ENCODE results near the gene FRMD4A. TPM values are rescaled to one million over a fixed set of nuclear protein-coding genes. Genes with fewer than 3 reads are reported as not detected.
A peak's percentile ranks its signal among the peaks of the same experiment; 100 is the strongest.
"Not testable (repeated sequence)": the region's sequence is repeated elsewhere in the genome, so short reads cannot be mapped to it uniquely, and the experiment has no call there.

The FRMD4A gene
- total and polyA plus RNA-seq, 10 of the 15 experiments (the other 5 are each of a cell fraction or from before 2014, with no cell fraction given): 17.8 to 75.2 (median 39.1) TPM

DNA sequence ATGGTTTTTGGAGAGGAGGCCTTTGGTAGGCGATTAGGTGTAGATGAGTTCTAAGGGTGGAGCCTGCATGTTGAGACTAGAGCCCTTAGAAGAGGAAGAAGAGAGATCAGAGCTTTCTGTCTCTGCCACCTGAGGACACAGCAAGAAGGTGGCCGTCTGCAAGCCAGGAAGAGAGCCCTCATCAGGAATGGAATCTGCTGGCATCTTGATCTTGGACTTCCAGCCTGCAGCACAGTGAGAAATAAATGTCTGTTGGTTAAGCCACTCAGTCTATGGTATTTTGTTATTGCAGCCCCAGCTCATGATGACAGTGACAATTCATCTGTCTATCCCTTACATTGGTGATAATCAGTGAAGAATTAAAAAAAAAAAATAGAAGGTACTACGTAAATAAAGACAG lies 408.8 kb downstream of the FRMD4A start (continued):
- no peak for TF ChIP-seq PAX5 (IDR thresholded peaks at IDR 0.05; ENCODE audit: borderline replicate concordance, low read depth, low read length)

- peaks cover 19% of the 10 kb centered on the region for H3K4me1 ChIP-seq (ENCODE audit: control insufficient read depth, insufficient read depth, low read length)
- CTCF ChIA-PET; H3K36me3 ChIP-seq (ENCODE audit: control insufficient read depth in 2 of 2, insufficient read depth in 2 of 2, low read length in 1 of 2); H3K9me3 ChIP-seq (replicated peaks; ENCODE audit: control insufficient read depth, insufficient read depth, low read length); H3K27ac ChIP-seq (ENCODE audit: control insufficient read depth, insufficient read depth); H3K4me3 ChIP-seq; BruUV-seq (replicated peaks); H4K20me1 ChIP-seq (ENCODE audit: control insufficient read depth, insufficient read depth); H3K4me2 ChIP-seq (ENCODE audit: control insufficient read depth, insufficient read depth); DNase-seq (ENCODE audit: low read depth, low spot score); ATAC-seq; H2AFZ ChIP-seq (ENCODE audit: control insufficient read depth, low read depth, low read length); H3K9ac ChIP-seq (ENCODE audit: control insufficient read depth, insufficient read depth, low read length); POLR2A ChIA-PET; in situ Hi-C loops (cut with MboI); FAIRE-seq; H3K27me3 ChIP-seq (replicated peaks in 1 of 2; ENCODE audit: control insufficient read depth in 2 of 2, insufficient read depth in 2 of 2, low read length in 1 of 2); H3K79me2 ChIP-seq (ENCODE audit: control insufficient read depth, insufficient read depth, low read length); RAD21 ChIA-PET (ENCODE audit: unreplicated experiment): not testable (repeated sequence)
- 60% methylated on average over 3 of the region's 3 CpGs for WGBS (ENCODE audit: insufficient coverage, insufficient replicate concordance, low lambda C conversion rate, missing lambda C conversion rate)
- SMC1A ChIA-PET (ENCODE audit: uncharacterized antibody, unreplicated experiment): interaction anchor here (0.6 kb wide), 1 partner anchor 104 kb away, joined by 3 read pairs; no protein-coding TSS in a partner anchor
- TF ChIP-seq NR2F1 (conservative IDR thresholded peaks at IDR 0.05) (0 out of 2 replicates have a peak, but pooled peaks have one; percentile 15), BHLHE40 (IDR thresholded peaks at IDR 0.05; ENCODE audit: borderline replicate concordance in 1 of 2, low read depth in 2 of 2, low read length in 1 of 2) (peak in 1 of 2 experiments; percentile 25; a peak in 1 of 4 replicates)
- intact Hi-C loops (cut with micrococcal nuclease; ENCODE audit: unreplicated experiment): loop anchor here (10.0 kb wide), 1 partner anchor 264 kb away; no protein-coding TSS in a partner anchor
These were observed 409.6 kb downstream of the FRMD4A start for GRCh38 chr10:13921131-13921530.

GRCh38 chr10:13920465-13920864 lies 410.3 kb downstream of the FRMD4A start:
- intact Hi-C loops (cut with micrococcal nuclease; ENCODE audit: unreplicated experiment) (loop anchor here (10.0 kb wide), 1 partner anchor 264 kb away; no protein-coding TSS in a partner anchor), in situ Hi-C loops (cut with MboI) (no loop called here)
- H3K27ac ChIP-seq (ENCODE audit: control insufficient read depth, insufficient read depth): no peak overlapping the region
- no peaks in the 10 kb centered on the region for H3K27me3 ChIP-seq (replicated peaks in 1 of 2; ENCODE audit: control insufficient read depth in 2 of 2, insufficient read depth in 2 of 2, low read length in 1 of 2)
- 16% methylated on average over 3 of the region's 3 CpGs for WGBS (ENCODE audit: insufficient coverage, insufficient replicate concordance, low lambda C conversion rate, missing lambda C conversion rate)
- DNase-seq (ENCODE audit: low read depth, low spot score) (no peak), ATAC-seq (peak; percentile 50), FAIRE-seq (peak; percentile 7)
- H2AFZ ChIP-seq (ENCODE audit: control insufficient read depth, low read depth, low read length): no peak overlapping the region
- H3K36me3 ChIP-seq (ENCODE audit: control insufficient read depth in 2 of 2, insufficient read depth in 2 of 2, low read length in 1 of 2): no peaks in the 10 kb centered on the region; a peak in 2 of 4 replicates
- no peak overlapping the region for H3K9ac ChIP-seq (ENCODE audit: control insufficient read depth, insufficient read depth, low read length)
- H3K4me2 ChIP-seq (ENCODE audit: control insufficient read depth, insufficient read depth): no peak overlapping the region
- RAD21 ChIA-PET (ENCODE audit: unreplicated experiment): no interaction called here
- no peaks in the 10 kb centered on the region; the same call in none of the 2 replicates for H3K79me2 ChIP-seq (ENCODE audit: control insufficient read depth, insufficient read depth, low read length)
- no peaks in the 10 kb centered on the region; the same call in 2 of the 3 replicates for H3K9me3 ChIP-seq (replicated peaks; ENCODE audit: control insufficient read depth, insufficient read depth, low read length)
- peaks cover 13% of the 10 kb centered on the region for H3K4me1 ChIP-seq (ENCODE audit: control insufficient read depth, insufficient read depth, low read length)
- H3K4me3 ChIP-seq: no peak overlapping the region
- no TSS peak for BruUV-seq (replicated peaks)
- SMC1A ChIA-PET (ENCODE audit: uncharacterized antibody, unreplicated experiment): interaction anchor here (0.9 to 2.1 kb wide), 4 partner anchors 9 to 17 kb away, joined by 3 to 7 read pairs (median 4); no protein-coding TSS in a partner anchor
- POLR2A ChIA-PET: no interaction called here
- CTCF ChIA-PET: no interaction called here
- no peaks in the 10 kb centered on the region for H4K20me1 ChIP-seq (ENCODE audit: control insufficient read depth, insufficient read depth)
- TF ChIP-seq, protein P1, sequence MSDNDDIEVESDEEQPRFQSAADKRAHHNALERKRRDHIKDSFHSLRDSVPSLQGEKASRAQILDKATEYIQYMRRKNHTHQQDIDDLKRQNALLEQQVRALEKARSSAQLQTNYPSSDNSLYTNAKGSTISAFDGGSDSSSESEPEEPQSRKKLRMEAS (IDR thresholded peaks at IDR 0.05; ENCODE audit: low read depth, low read length): no peak
- 0 out of 4 replicates have a peak, but pooled peaks of 1 of the 2 experiments have one; percentile 10 for TF ChIP-seq BHLHE40 (IDR thresholded peaks at IDR 0.05; ENCODE audit: borderline replicate concordance in 1 of 2, low read depth in 2 of 2, low read length in 1 of 2)
- no peak for TF ChIP-seq MYC (IDR thresholded peaks at IDR 0.05; ENCODE audit: insufficient read depth, insufficient read length, insufficient replicate concordance, low read length, severe bottlenecking)
- TF ChIP-seq EZH2 (IDR thresholded peaks at IDR 0.05; ENCODE audit: borderline replicate concordance, control insufficient read depth, low read depth, low read length): no peak
- TF ChIP-seq ATF3 (IDR thresholded peaks at IDR 0.05; ENCODE audit: borderline replicate concordance, extremely low read depth, low read depth, low read length): no peak
- TF ChIP-seq IRF3 (IDR thresholded peaks at IDR 0.05): no peak
- TF ChIP-seq MTA2 (IDR thresholded peaks at IDR 0.05; ENCODE audit: low read depth): peak; percentile 50; the same call in 1 of the 2 replicates
- TF ChIP-seq SP1 (IDR thresholded peaks at IDR 0.05; ENCODE audit: low read depth, low read length): no peak
- 0 out of 2 replicates have a peak, but pooled peaks have one; percentile 36 for TF ChIP-seq IKZF1 (conservative IDR thresholded peaks at IDR 0.05)
- peak; percentile 87 for TF ChIP-seq MEF2B (IDR thresholded peaks at IDR 0.05; ENCODE audit: partially characterized antibody, poor library complexity, severe bottlenecking)

Data from GM12878 (cell line).